Right lobe of liver (tissue), 6 donors: ENCODE results near the gene ABCA3. TPM values are rescaled to one million over a fixed set of nuclear protein-coding genes. Genes with fewer than 3 reads are reported as not detected.

Source experiments
- ATAC-seq, 4 donors: fragments of 200-7000 bp; cut with Tn5 transposase; one replicate each; pipeline ENCODE4 v1.9.1; 2020; ENCODE audit warnings: mild to moderate bottlenecking in 4 of 4, moderate library complexity in 4 of 4
- DNase-seq, 3 donors: peaks; one replicate each; pipeline ENCODE4 v3.0.0-alpha.2; 2020
- H3K27ac ChIP-seq, 3 donors: fragments of 200-600 bp; one replicate each; pipeline ENCODE4 v1.8.0; 2022
- H3K27me3 ChIP-seq, 2 donors: fragments of 200-600 bp; one replicate each; pipeline ENCODE4 v1.8.0; 2022
- H3K36me3 ChIP-seq, 4 donors: fragments of 200-600 bp; sonication (generic) in 1 of 4; one replicate each; pipeline versions ENCODE4 v1.5.1 to v1.8.0; 2017 to 2022; ENCODE audit warnings: control low read depth in 1 of 4
- H3K4me1 ChIP-seq, 4 donors: fragments of 200-600 bp; sonication (generic) in 1 of 4; one replicate each; pipeline versions ENCODE4 v1.5.1 to v1.8.0; 2017 to 2022; ENCODE audit warnings: control low read depth in 1 of 4
- H3K4me3 ChIP-seq, 3 donors: fragments of 200-600 bp; one replicate each; pipeline ENCODE4 v1.8.0; 2022
- H3K9me3 ChIP-seq, 4 donors: fragments of 200-600 bp; sonication (generic) in 1 of 4; one replicate each; pipeline versions ENCODE4 v1.5.1 to v1.8.0; 2017 to 2022; ENCODE audit warnings: control low read depth in 1 of 4
- CTCF ChIP-seq, 4 donors: fragments of 200-600 bp in 3 of 4; fragments of 450-650 bp in 1 of 4; IDR thresholded peaks; one replicate each; pipeline versions ENCODE4 v1.5.1 to v1.8.0; 2016 to 2022; ENCODE audit warnings: antibody characterized with exemption in 4 of 4, mild to moderate bottlenecking in 2 of 4
- POLR2A ChIP-seq: fragments of 450-650 bp; IDR thresholded peaks from one replicate; pipeline ENCODE4 v1.6.1; 2017; ENCODE audit warnings: antibody characterized with exemption, mild to moderate bottlenecking
- WGBS: methylation state at CpG from one replicate; pipeline ENCODE4 v1.1.6; 2018; ENCODE audit warnings: low coverage, low lambda C conversion rate; ENCODE audit not compliant: insufficient coverage; ENCODE audit errors: missing lambda C conversion rate; 5-methylcytosine and 5-hydroxymethylcytosine counted together
- intact Hi-C, 2 donors: fragments of 100-400 bp; cut with DNase I; formaldehyde crosslinking; loops; one replicate each; pipeline versions ENCODE4 v1.11.2 to v1.14.1; 2022
- microRNA counts: library from miRNA; unstranded; fragments of <30 nt; microRNA quantifications from one replicate; lab custom pipeline; 2016
- microRNA-seq, 2 donors: library from miRNA; unstranded; fragments of <30 nt; microRNA quantifications; one replicate each; pipeline ENCODE4, GENCODE V29; 2019 to 2020
- small RNA-seq, 2 experiments: library from RNA; depleted of rRNA; stranded (forward); fragments of <200 nt; gene quantifications; one replicate each; pipeline ENCODE3, GENCODE V24; 2016
- total RNA-seq, 6 experiments: library from RNA; depleted of rRNA in 2 of 6; stranded (reverse); fragments of >200 nt in 2 of 6; fragmentation: NEBNext Ultra II Directional in 3 of 6; extraction: Animal tissue kit (Norgen Biotek cat#: 25700) in 3 of 6; gene quantifications; one replicate each; pipeline versions ENCODE4 v1.1.0 to v1.2.4, GENCODE V29; 2016 to 2023
- donor health status: DM: no; HTN: yes; CAD: no.
- donor health status: DM: no; HTN: no; CAD: no.
- donor health status: DM: no; HTN: no; CAD: no.
- donor health status: DM: no; HTN: yes; CAD: no.
- donor health status: DM: no; HTN: yes; CAD: no.

ABCA3 gene
- total RNA-seq, 6 experiments from 2014 or later, result 1.2 to 2.9 (median 2.1) TPM

- Histone ChIP-seq H3K36me3 (peaks cover 0 to 36% (median 11%) of the 10 kb centered on the region in 4 donors), H3K27me3 (no peaks in the 10 kb centered on the region), H3K27ac (no peak overlapping the region), H3K9me3 (no peaks in the 10 kb centered on the region), H3K4me1 (peaks cover 0 to 29% (median 15%) of the 10 kb centered on the region in 4 donors), H3K4me3 (no peak overlapping the region)
- ATAC-seq (no peak), DNase-seq (peak; percentile 18 to 49 (median 45))
- TF ChIP-seq CTCF (IDR thresholded peaks at IDR 0.05) (no peak), POLR2A (no peak)
- intact Hi-C loops, result no loop called here
- 80% methylated on average over 1 of the region's 25 CpGs for WGBS
Measured at GRCh38 chr16:2228161-2228824, 112.2 kb downstream of the ABCA3 start.

- TF ChIP-seq CTCF (IDR thresholded peaks at IDR 0.05) (no peak), POLR2A (no peak)
- no peaks in the 10 kb centered on the region for H3K27me3 ChIP-seq
- intact Hi-C loops, result no loop called here
- no peak overlapping the region for H3K27ac ChIP-seq
- ATAC-seq (no peak), DNase-seq (no peak)
- WGBS, result 56% methylated on average over 5 of the region's 6 CpGs
- H3K4me1 ChIP-seq, result peaks cover 0 to 29% (median 15%) of the 10 kb centered on the region in 4 donors
- H3K36me3 ChIP-seq, result peaks cover 0 to 25% (median 3%) of the 10 kb centered on the region in 4 donors
- no peak overlapping the region for H3K4me3 ChIP-seq
- no peaks in the 10 kb centered on the region for H3K9me3 ChIP-seq
Measured at GRCh38 chr16:2226918-2227317, 113.6 kb downstream of the ABCA3 start.

- TF ChIP-seq POLR2A, result no peak
- peaks cover 0 to 22% (median 3%) of the 10 kb centered on the region in 4 donors for H3K36me3 ChIP-seq
- peaks cover 0 to 29% (median 15%) of the 10 kb centered on the region in 4 donors for H3K4me1 ChIP-seq
- H3K4me3 ChIP-seq, result no peak overlapping the region
- peak overlapping the region in 1 of 3 donors; percentile 58 for H3K27ac ChIP-seq
- 26% methylated on average over 6 of the region's 9 CpGs for WGBS
- ATAC-seq, result peak; percentile 26 to 55 (median 38)
- no peaks in the 10 kb centered on the region for H3K27me3 ChIP-seq
- DNase-seq, result peak; percentile 64 to 87 (median 86)
- intact Hi-C loops, result no loop called here
- H3K9me3 ChIP-seq, result no peaks in the 10 kb centered on the region
Measured at GRCh38 chr16:2226245-2226793, 114.2 kb downstream of the ABCA3 start.

MicroRNA genes within 50 kb of the gene (microRNA counts, 767-probe panel; counts per million panel counts)
- 237 counts per million for microRNA hsa-miR-940 (lab: Ali Mortazavi, UCI)

Small RNAs within 50 kb of the gene (microRNA-seq; reads per million reads assigned to microRNA genes)
- gene MIR3677 (0 reads per million in 2 donors), gene MIR4717 (0 reads per million in 2 donors)

Small RNAs within 50 kb of the gene (small RNA-seq; reads per million reads assigned to genes)
- gene MIR3677 (0 reads per million in 2 experiments), gene MIR4717 (0 reads per million in 2 experiments)

Other genes with a start within 250 kb of the ABCA3 start
- 10 to 100 TPM; 28.5 to 58.2 (median 42.8) TPM for gene PKD1, start 204.8 kb downstream of the ABCA3 start, total RNA-seq
- 10 to 100 TPM in 3 of 6 experiments, 1 to 10 TPM in 3; 3.8 to 14.6 (median 8.7) TPM for gene RAB26, start 192.1 kb downstream of the ABCA3 start, total RNA-seq
- gene TRAF7, start 184.9 kb downstream of the ABCA3 start, total RNA-seq, result 10 to 100 TPM; 40.9 to 56.2 (median 46.2) TPM
- not detected for gene CASKIN1, start 144.1 kb downstream of the ABCA3 start, total RNA-seq
- 10 to 100 TPM; 13.1 to 51.0 (median 17.5) TPM for gene MLST8, start 135.3 kb downstream of the ABCA3 start, total RNA-seq
- 1 to 10 TPM in 4 of 6 experiments, under 1 TPM in 2; 0.74 to 3.7 (median 2.0) TPM for gene BRICD5, start 129.9 kb downstream of the ABCA3 start, total RNA-seq
- 10 to 100 TPM in 1 of 6 experiments, 1 to 10 TPM in 5; 3.8 to 14.2 (median 6.9) TPM for gene PGP, start 125.9 kb downstream of the ABCA3 start, total RNA-seq
- gene E4F1, start 117.1 kb downstream of the ABCA3 start, total RNA-seq, result 10 to 100 TPM in 4 of 6 experiments, 1 to 10 TPM in 2; 8.9 to 11.3 (median 10.4) TPM
- gene DNASE1L2, start 104.3 kb downstream of the ABCA3 start, total RNA-seq, result 1 to 10 TPM in 1 of 6 experiments, under 1 TPM in 4, not detected in 1; 0.31 to 1.1 (median 0.40) TPM
- 100 to 1,000 TPM in 2 of 6 experiments, 10 to 100 TPM in 4; 68.1 to 150 (median 85.5) TPM for gene ECI1, start 89.1 kb downstream of the ABCA3 start, total RNA-seq
- gene RNPS1, start 72.6 kb downstream of the ABCA3 start, total RNA-seq, result 10 to 100 TPM; 29.0 to 61.9 (median 38.9) TPM
- 1 to 10 TPM; 1.3 to 2.7 (median 1.7) TPM for gene CCNF, start 88.7 kb upstream of the ABCA3 start, total RNA-seq
- 1 to 10 TPM in 3 of 6 experiments, under 1 TPM in 3; 0.35 to 2.8 (median 0.87) TPM for gene TEDC2, start 119.4 kb upstream of the ABCA3 start, total RNA-seq
- gene NTN3, start 130.6 kb upstream of the ABCA3 start, total RNA-seq, result 1 to 10 TPM in 4 of 6 experiments, under 1 TPM in 2; 0.39 to 2.1 (median 1.2) TPM
- 10 to 100 TPM; 14.9 to 22.7 (median 17.5) TPM for gene TBC1D24, start 134.4 kb upstream of the ABCA3 start, total RNA-seq
- gene ATP6V0C, start 173.2 kb upstream of the ABCA3 start, total RNA-seq, result 100 to 1,000 TPM in 1 of 6 experiments, 10 to 100 TPM in 5; 71.5 to 100 (median 79.4) TPM
- gene AMDHD2, start 179.6 kb upstream of the ABCA3 start, total RNA-seq, result 10 to 100 TPM; 12.3 to 24.9 (median 21.4) TPM
- under 1 TPM in 2 of 6 experiments, not detected in 4; 0.22 to 0.29 TPM for gene CEMP1, start 190.7 kb upstream of the ABCA3 start, total RNA-seq
- 10 to 100 TPM; 20.7 to 28.3 (median 24.5) TPM for gene PDPK1, start 197.3 kb upstream of the ABCA3 start, total RNA-seq